Hematopoietic multipotent progenitor cell treated with erythropoietin and hydrocortisone succinate and interleukin-3 and kit ligand, for 4 days (in vitro differentiated cells): ENCODE results near the gene ZCCHC14.

Experiments used
- DNase-seq: peaks from one replicate; pipeline ENCODE4 v3.0.0-alpha.2; 2015

Gene ZCCHC14

DNA sequence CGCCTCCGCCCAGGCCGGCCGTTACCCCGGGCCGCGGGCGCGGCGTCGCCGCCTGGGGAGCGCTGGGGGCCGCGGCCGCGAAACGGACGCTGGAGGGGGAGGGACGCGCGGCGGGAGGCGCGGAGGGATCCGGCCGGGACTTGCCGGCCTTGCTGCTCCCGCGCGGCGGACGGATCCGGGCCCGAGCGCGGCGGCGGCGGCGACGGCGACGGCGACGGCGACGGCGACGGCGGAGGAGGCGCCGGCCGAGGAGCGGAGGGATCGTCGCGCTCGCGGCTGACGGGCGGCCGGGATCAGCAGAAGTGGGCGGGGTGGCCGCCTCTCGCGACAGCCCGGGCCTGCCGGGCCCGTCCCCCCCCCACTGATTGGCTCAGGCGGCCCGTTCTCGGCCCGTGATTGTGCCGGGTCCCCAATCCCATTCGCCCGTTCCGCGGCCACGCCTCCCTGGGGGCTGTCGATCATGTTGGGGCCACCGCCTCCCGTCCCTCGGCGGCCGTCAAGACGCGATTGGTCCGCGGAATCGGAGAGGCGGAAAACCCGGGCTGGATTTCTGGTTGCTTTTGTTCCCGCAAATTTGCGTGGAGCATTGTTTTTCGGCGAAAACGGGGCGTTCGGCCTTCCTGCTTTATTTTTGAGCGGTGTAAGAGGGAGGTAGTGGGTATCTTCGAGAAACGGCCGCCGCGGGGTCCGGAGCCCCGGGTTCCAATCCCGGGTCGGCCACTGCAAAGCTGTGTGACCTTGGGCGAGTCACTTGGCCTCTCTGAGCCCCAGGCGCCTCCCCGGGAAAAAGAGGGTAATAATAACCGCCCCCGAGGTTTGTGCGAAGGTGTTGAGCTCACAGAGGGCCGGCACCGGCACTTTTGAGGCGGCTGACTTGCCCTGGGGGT lies at the start of gene ZCCHC14:
Gene ZCCHC14, minus strand, starts transcription at position 304 of the 887 bp plus-strand sequence. CDS start 786 bp downstream, outside the sequence.
- DNase-seq, result peak; percentile 99

DNA sequence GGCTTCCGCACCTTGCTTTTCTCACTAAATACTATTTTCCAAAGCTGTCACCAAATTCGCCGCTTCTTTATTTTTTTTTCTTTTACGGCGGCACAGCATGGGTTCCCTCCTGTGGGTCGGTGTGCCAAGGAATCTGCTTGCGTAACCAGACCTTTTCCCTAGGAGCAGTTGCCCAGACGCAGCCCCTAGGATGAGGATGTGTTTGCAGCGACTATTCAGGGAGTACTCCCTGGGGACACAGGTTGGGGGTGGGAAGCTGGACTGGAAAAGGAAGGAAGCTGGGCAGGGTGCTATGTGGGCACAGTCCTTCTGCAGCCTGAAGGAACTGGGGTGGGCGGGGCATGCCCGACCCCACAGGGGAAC lies 49.0 kb upstream of the ZCCHC14 start:
- no peak for DNase-seq

DNA sequence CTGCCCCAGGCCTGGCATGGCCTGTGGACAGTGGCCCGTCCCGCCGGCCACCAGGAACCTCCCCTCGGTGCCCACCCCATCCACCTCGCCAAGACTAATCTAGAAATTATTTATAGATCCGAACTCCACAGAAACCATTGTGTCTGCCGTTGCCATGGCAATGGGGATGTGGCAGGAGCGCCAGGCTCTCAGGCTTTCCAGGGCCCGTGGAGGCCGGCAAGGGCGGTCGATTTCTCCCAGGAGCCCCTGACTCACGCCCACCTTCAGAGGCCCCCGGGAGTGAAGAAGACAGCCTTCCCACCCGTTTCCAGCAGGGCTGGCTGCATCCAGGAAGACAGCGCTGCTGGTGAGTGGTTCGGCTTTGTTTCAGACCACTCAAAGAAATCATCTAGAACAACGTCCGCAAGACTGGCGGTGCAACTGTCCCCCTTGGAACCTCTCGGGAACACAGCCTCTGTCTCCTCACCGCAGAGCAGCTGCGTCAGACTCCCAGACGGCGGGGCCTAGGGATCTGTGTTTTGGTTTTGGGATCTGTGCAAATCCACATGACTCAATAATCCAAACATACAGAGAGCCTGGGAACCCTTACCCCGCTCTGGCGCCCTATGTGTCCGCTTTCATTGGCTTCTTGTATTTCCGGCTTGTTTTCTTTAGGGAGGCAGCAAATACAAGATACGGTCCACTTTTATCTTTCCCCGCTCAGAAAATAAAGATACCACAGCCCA lies 48.5 kb upstream of the ZCCHC14 start:
- no peak for DNase-seq

DNA sequence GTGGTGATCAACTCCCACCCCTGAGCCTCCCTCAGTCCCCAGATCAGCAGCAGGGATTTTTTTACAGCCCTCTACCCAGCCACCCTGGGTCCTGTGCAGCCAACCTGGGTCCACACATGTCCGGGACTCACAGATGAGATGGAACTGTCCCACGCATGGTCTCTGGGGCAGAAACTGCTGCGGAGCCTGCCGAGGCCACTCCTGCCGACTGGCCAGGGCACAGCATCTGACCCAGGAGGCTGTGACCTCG lies 48.0 kb upstream of the ZCCHC14 start:
- DNase-seq, result no peak

DNA sequence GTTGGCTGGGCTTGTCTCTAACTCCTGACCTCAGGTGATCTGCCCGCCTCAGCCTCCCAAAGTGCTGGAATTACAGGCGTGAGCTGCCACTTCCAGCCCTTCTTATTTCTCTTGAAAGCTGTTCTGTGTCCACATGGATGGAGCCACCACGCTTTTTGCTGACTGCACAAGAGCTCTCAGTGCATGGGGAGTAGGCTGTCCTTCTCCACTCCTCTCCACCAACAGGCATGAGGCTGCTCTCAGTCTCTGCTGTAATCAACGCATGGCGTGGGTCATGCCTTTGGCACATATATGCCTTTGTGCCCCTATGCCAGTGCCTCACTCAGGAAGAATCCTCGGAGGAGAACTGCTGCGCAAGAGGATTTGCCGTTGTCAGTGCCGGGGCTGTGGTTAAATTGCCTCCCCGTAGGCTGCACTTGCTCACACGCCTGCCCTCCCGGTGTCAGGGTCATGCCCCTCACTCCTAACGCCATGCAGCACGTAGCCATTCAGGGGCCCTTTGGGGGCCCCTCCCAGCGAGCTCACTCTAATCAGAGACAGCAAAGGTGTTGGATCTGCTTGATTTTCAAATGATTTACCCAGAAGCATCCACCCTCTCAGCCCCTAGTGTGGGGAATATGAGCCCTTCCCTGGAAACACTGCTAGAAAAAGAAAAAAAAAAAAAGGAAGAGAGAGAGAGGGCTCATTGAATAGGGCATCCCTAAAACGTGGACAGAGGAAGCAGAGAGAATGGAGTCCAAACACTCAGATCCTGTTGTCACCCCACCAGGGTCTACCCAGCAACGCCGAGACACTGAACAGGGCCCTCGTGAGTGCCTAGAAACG lies 47.5 kb upstream of the ZCCHC14 start:
- DNase-seq, result no peak

DNA sequence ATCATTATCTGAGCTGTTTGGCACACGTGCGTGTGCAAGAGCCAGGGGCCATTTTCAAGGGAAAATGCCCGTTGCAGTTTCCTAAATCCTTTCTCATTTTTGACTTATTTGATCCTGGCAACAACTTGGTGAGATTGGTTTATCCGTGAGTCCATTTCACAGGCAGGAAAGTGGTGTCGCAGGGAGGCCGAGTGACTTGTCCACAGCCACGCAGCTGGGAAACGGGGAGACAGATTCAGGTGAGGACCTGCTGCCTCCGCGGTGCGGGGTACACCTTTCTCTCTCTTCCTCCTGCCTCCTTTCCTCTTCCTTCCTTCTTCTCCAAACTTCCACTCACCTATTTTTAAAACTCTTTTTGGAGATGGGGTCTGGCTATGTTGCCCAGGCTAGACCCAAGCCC lies 46.3 kb upstream of the ZCCHC14 start:
- no peak for DNase-seq

DNA sequence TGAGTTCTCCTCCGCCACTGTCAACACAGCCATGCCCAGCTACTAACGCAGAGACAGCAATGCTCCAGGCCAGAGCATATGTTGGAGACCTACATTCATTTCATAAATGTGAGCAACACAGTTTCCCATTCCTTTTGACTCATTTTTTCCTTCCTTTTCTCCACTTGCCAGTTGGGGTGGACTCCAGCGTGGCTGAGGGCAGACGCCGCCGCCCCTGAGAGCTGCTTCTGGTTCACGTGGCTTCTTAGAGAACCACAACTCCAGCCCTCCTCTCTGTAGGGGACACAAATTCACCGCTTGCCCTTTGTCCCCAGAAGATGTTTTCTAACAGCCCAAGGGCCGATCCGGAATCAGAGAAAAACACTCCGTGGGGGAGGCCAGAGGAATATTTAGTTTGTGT lies 45.8 kb upstream of the ZCCHC14 start:
- DNase-seq, result no peak

DNA sequence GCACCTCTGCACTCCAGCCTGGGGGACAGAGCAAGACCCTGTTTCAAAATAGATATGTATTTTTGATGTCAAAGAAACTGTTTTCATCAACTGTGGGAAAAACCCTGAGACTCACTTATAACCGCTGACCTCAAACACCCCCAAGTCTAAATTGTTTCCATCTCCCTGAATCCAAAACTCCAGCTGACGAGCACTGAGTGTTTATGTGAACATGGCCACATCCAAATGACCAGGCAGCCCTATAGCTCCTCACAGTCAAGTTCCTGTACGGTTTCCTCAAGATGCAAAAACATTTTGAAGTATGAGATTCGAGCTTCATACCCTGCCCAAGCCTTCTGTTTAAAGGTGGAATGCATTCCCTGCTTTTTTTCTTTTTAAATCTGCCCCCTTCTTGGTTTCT lies 45.3 kb upstream of the ZCCHC14 start:
- DNase-seq, result no peak

DNA sequence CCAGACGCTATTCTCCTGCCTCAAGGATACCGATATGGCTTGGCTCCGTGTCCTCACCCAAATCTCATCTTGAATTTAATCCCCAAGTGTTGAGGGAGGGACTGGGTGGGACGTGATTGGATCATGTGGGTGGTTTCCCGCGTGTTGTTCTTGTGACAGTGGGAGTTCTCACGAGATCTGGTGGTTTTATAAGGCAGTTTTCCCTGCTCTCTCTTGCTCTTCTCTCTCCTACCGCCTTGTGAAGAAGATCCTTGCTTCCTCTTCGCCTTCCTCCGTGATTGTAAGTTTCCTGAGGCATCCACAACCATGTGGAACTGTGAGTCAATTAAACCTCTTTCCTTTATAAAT lies 43.9 kb upstream of the ZCCHC14 start:
- DNase-seq, result no peak

DNA sequence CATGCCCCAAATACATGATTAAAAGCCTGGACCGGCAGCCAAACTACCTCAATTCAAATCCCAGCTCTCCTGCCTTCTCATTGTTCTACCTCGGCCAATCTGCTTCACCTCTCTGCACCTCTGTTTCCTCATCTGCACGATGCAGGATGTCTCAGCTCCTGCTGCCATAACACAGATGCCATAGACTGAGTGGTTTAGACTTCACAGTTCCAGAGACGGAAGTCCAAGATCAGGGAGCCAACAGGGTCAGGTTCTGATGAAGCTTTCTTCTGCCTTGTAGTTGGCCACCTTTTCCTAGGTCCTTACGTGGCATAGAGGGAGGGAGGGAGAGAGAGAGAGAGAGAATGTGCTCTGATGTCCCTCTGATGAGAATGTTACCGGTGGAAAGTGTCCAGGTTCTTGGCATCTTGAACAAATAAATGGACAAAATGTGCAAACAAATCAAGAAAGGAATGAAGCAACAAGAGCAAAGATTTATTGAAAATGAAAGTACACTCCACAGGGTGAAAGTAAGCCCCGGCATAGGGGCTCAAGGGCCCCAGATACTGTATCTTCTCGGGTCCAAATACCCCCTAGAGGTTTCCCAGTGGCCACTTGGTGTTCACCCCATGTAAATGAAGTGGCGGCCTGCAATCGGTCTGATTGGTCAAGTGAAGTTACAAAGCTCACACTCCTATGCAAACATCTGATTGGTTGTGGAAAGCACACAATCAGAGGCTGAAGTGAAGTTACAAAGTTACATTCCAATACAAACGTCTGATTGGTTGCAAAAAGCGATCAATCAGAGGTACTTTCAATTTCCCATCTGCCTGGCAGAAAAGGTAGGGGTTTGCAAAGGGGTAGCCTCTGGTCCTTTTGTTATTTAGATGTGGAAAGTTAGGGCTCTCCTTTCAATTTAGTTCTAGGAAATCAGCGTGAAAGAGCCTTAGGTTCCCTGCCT lies 43.3 kb upstream of the ZCCHC14 start:
- DNase-seq, result no peak

DNA sequence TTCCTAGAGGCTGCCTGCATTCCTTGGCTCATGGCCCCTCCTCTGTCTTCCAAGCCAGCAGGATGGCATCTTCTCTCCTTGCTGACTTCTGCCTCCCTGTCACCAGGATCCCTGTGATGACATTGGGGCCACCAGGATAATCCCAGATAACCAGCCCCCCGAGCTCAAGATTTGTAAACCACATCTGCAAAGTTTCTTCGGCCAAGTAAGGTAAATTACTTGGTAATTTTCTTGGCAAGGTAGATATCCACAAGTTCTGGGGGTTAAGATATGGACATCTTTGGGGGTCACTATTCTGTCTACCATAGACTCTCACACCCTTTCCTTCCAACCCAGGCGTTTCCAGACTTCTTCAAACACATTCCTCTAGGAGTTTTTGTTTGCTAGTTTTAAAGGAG lies 42.6 kb upstream of the ZCCHC14 start:
- no peak for DNase-seq

DNA sequence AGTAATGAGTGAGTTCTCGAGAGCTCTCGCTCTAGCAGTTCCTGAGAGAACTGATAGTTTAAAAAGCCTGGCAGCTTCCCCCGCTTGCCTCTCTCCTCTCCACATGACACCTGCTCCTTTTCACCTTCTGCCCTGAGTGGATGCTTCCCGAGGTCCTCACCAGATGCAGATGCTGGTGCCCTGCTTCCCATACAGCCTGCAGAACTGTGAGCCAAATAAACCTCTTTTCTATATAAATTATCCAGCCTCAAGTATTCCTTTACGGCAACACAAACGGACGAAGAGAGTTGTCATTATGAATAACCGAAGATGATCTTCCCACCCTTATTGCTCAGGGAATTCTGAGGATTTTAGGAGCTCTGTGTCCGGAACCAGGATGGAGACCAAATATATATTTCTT lies 41.9 kb upstream of the ZCCHC14 start:
- no peak for DNase-seq

DNA sequence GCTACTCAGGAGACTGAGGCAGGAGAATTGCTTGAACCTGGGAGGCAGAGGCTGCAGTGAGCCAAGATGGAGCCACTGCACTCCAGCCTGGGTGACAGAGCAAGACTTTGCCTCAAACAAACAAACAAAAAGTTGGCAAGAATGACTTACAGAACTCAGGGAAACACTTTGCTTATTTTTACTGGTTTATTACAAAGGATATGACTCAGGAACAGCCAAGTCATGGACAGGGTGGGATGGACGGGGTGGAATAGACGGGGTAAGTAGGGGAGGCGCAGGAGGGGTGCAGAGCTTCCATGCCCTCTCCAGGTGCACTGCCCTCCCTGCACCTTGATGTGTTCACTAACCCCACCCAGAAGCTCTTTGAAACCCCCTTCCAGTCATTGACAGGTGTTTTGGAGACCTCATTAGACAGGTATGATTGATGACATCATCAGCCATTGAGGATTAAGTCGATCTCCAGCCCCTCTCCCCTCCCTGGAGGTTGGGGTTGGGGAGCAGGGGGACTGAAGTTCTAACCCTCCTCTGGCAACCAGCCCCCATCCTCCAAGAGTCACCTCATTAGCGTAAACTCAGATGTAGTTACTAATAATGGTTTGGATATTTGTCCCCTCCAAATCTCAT lies 41.3 kb upstream of the ZCCHC14 start:
- DNase-seq, result no peak

DNA sequence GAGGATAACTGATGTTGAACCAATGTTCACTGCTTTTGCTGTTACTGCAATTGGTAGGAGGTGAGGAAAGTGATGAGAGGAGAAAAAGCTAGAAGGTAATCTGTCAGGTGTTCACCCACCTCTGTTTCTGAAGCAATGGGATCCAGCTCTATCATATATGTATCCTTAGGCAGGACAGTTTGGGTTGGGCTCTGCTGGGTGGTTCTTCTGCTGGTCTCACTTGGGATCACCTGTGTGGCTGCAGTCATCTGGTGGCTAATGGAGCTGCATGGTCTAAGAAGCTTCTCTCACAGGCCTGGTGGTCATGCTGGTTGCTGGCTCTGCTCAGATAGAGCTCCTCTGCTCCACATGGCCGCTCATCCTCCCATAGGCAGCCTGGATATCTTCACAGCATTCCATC lies 40.2 kb upstream of the ZCCHC14 start:
- DNase-seq, result no peak

DNA sequence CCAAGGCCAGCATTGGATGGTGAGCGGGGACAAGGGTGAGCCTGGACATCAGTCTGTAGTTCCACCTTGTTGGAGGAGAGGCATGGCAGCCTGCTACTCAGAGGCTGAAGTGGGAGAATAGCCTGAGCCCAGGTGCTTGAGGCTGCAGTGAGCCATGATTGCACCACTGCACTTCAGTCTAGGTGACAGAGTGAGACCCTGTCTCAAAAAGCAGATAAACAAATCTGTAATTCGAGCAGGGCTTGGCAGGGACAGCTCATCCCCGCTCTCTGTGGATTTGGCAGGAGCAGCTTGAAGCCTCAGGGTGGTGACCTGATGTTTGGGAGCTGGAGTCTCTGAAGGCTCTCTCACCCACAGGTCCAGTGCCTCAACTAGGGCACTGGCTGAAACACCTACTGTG lies 38.6 kb upstream of the ZCCHC14 start:
- no peak for DNase-seq

DNA sequence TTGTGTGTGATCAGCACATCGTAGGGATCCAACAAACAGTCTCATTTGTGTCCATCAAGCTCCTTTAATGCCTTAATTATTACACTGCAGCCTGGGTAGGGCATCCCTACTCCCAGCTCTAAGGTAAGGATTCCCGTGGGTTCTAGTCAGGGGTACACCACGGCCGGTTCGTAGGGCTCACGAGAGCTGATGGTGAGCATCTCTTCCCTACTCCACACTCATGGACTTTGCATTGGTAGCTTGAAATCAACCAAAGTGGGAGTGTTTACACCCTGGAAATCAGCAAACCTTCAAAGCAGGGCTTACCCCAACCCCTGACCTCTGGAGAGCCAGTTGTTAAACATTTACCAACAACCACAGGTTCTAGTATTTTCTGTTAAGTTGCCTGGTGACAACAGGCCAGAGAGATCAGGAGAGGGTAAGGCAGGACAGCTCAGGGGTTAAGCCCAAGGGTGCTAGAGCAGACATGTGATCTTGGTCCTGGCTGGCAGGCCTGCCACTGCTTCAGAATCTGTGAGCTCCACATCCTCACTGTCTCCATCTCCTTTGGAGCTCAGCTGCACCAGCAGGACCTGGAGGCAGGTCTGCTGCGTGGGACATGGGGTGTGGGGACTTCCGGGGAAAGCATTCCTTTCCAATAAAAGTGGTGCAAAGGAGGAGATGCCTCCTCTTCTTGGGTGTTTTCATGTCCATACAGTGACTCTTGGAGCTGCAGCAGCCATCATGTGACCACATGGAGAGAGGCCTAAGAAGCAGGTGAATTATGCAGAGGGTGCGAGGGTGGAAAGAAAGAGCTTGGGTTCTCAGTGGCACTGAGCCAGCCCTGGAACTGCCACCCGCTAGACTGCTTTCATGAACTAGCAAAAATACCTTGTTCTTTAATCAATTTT lies 36.1 kb upstream of the ZCCHC14 start:
- DNase-seq, result no peak

DNA sequence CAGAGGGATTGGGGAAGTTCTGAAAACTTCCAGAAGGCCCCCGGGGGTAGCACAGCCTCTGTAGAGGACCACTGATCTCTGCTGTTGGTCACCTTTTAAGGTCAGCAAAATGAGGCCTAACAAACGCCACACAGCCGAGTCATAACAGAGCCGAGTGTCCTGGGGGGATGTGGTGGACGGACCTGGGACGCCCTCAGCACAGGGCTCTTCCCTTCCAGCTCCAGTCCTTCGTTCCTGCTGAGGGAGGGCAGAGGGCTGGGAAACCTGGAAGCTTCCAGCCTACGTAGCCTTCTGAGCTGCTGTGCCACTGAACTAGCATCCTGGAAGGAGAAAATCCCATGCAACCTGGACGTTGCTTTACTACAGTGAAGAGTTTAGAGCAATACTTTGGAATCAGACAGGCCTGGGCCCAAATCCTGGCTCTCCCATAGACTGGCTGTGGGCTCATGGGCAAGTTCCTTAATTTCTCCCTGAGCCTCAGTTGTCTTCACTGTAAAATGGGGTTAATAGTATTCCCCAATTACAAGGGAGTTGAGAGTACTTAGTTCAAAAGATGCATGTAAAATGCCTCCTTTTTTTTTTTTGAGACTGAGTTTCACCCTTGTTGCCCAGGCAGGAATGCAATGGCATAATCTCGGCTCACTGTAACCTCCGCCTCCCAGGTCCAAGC lies 34.4 kb upstream of the ZCCHC14 start:
- DNase-seq, result no peak

DNA sequence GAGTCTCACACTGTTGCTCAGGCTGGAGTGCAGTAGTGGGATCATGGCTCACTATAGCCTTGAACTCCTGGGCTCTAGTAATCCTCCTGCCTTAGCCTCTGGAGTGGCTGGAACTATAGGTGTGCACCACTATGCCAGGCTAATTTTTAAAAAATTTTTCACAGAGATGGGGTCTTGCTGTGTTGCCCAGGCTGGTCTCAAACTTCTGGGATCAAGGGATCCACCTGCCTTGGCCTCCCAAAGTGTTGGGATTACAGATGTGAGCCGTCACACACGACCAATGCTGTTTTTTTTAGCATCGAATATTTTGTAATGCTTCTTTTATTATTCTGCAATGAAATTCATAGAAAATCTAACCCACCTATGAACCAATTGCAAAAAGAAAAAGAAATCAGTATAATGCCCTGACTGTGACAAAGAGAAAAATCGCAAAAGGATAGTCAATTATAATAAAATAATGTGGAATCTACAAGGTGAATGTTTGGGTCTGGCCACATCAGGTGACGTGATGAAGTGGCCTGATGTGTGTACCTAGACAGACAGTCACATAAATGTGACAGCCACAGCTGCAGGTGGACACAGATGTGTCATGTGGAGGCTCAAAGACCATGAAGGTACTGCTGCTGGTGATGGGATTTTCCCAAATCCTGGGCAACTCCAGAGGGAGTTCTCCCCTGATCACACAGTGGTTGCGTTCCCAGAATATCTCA lies 33.6 kb upstream of the ZCCHC14 start:
- no peak for DNase-seq

DNA sequence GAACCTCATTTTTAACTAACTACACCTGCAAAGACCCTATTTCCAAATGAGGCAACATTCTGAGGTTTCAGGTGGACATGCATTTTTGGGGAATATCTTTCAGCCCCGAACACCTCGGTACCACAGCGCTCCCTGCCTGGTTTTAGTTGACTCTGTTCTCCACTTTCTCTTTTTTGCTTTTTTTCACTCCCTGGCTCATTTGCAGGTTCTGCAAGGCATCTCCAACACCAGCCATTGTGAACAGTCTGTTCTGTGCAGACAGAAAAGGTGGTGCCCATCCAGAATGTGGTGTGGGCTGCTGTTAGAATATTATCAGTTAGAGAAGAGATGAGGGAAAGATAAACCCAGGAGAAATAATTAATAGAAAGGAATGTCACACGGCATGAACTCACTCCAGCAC lies 32.5 kb upstream of the ZCCHC14 start:
- DNase-seq, result no peak

DNA sequence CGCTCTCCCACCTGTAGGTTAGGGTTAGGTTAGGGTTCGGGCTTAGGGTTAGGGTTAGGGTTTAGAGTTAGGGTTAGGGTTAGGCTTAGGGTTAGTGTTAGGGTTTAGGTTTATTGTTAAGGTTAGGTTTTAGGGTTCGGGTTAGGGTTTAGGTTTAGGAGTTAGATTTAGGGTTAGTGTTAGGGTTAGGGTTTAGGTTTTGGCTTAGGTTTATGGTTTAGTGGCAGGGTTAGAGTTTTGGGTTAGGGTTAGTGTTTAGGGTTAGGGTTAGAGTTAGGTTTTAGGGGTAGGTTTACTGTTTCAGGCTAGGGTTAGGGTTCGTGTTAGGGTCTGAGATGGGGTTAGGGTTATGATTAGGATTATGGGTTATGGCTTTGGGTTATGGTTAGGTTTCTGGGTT lies 31.6 kb upstream of the ZCCHC14 start:
- no peak for DNase-seq
